Esophagus (tissue), 2 donors: ENCODE data around the gene PTPRS. TPM values are rescaled to one million over a fixed set of nuclear protein-coding genes. Genes with fewer than 3 reads are reported as not detected.
"Not testable (repeated sequence)": the region's sequence is repeated elsewhere in the genome, so short reads cannot be mapped to it uniquely, and the experiment has no call there.

Experiments
- H3K27ac ChIP-seq, 2 donors: one replicate each; pipeline ENCODE4 v1.5.1; 2013; ENCODE audit warnings: low read depth in 2 of 2, mild to moderate bottlenecking in 2 of 2, inconsistent platforms in 1 of 2, low read length in 1 of 2, moderate library complexity in 1 of 2
- H3K27me3 ChIP-seq, 2 donors: one replicate each; pipeline ENCODE4 v1.6.1; 2013; ENCODE audit warnings: low read length in 2 of 2, control low read depth in 1 of 2, mild to moderate bottlenecking in 1 of 2; ENCODE audit not compliant: insufficient read depth in 2 of 2, control insufficient read depth in 1 of 2
- H3K36me3 ChIP-seq, 2 donors: one replicate each; pipeline ENCODE4 v1.6.1; 2013; ENCODE audit warnings: low read length in 1 of 2; ENCODE audit not compliant: control insufficient read depth in 2 of 2, insufficient read depth in 2 of 2
- H3K4me1 ChIP-seq, 2 donors: one replicate each; pipeline ENCODE4 v1.6.1; 2013; ENCODE audit warnings: low read length in 1 of 2; ENCODE audit not compliant: control insufficient read depth in 2 of 2, insufficient read depth in 2 of 2
- H3K4me3 ChIP-seq, 2 donors: one replicate each; pipeline ENCODE4 v1.5.1; 2013; ENCODE audit warnings: low read length in 2 of 2, mild to moderate bottlenecking in 2 of 2, low read depth in 1 of 2, moderate library complexity in 1 of 2
- H3K9me3 ChIP-seq, 2 donors: one replicate each; pipeline ENCODE4 v1.6.1; 2013; ENCODE audit warnings: mild to moderate bottlenecking in 2 of 2, low read depth in 1 of 2, low read length in 1 of 2, moderate library complexity in 1 of 2; ENCODE audit not compliant: control insufficient read depth in 2 of 2, insufficient read depth in 1 of 2
- WGBS, 2 donors: extraction: QIAGEN DNeasy Blood & Tissue Kit; methylation state at CpG; one replicate each; pipeline ENCODE4 v1.1.7; 2013; 5-methylcytosine and 5-hydroxymethylcytosine counted together
- polyA plus RNA-seq, 2 donors: library from polyadenylated mRNA; stranded (reverse); fragments of 200-250 nt; gene quantifications; one replicate each; pipeline ENCODE4 v1.2.3, GENCODE V29; 2013
- donor health status: healthy with polysubstance abuse.
- donor health status: Bipolar disorder and iron deficiency.

Gene PTPRS
- polyA plus RNA-seq, 2 donors = 11.3 to 18.3 TPM

DNA sequence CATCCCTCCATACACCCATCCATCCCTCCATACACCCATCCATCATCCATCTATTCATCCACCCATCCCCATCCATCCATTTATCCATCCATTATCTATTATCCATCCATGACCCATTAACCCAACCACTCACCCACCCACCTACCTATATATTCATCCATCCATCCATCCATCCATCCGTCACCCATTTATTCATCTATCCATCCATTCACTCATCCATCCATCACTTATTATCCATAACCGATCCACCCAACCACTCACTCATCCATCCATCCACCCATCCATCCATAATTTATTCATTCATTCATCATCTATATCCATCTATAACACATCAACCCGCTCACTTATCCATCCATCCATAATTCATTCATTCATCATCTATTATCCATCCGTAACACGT lies 28.7 kb upstream of the PTPRS start:
- H3K27ac ChIP-seq = no peak overlapping the region
- peaks cover 0 to 3% of the 10 kb centered on the region in 2 donors for H3K9me3 ChIP-seq
- H3K4me1 ChIP-seq = no peaks in the 10 kb centered on the region
- H3K36me3 ChIP-seq = no peaks in the 10 kb centered on the region
- no peak overlapping the region for H3K4me3 ChIP-seq
- H3K27me3 ChIP-seq = peaks cover 0 to 3% of the 10 kb centered on the region in 2 donors
- 92 to 94% methylated on average over 5 of the region's 5 CpGs for WGBS, 2 donors

DNA sequence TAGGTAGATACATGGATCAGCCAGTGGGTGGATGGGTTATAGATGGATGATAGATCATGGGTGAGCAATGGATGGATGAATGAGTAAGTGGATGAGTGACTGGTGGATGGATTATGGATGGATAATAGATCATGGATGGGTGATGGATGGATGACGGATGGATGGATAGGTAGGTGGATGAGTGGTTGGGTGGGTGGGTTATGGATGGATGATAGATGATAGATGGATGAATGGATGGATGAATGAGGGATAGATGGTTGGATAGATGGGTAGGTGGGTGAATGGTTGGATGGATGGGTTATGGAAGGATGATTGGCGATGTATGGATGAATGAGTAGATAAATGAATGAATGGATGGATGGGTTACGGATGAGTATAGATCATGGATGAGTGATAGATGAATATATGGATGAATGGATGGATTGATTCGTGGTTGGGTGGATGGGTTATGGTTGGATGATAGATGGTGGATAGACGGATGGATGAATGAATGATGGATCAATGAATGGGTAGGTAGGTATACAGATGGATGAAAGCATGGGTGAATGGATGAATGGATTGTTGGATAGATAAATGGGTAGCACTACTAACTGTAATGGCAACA lies 27.0 kb upstream of the PTPRS start:
- Histone ChIP-seq H3K4me3 (no peak overlapping the region), H3K9me3 (peaks cover 0 to 2% of the 10 kb centered on the region in 2 donors), H3K4me1 (no peaks in the 10 kb centered on the region), H3K27me3 (peaks cover 0 to 3% of the 10 kb centered on the region in 2 donors), H3K36me3 (no peaks in the 10 kb centered on the region), H3K27ac (no peak overlapping the region)
- 76 to 82% methylated on average over 5 of the region's 5 CpGs for WGBS, 2 donors

DNA sequence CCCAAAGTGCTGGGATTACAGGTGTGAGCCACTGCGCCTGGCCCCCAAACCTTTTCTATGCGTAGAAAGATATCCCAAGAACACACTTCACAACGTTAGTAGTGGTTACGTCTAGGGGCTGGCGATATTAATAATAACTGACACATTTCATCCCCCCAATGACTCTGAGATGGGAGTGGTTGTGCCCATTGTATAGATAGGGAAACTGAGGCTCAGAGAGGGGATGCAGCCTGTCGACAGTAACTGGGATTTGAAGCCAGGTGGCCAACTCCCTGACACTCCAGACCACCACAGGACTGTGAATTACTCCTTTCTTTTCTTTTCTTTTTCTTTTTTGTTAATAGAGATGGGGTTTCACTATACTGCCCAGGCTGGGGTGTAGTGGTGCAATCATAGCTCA lies 25.3 kb upstream of the PTPRS start:
- no peaks in the 10 kb centered on the region for H3K4me1 ChIP-seq
- H3K36me3 ChIP-seq = no peaks in the 10 kb centered on the region
- no peak overlapping the region for H3K4me3 ChIP-seq
- H3K27ac ChIP-seq = no peak overlapping the region
- H3K9me3 ChIP-seq = no peaks in the 10 kb centered on the region
- H3K27me3 ChIP-seq = peaks cover 0 to 3% of the 10 kb centered on the region in 2 donors
- 77 to 86% methylated on average over 6 of the region's 6 CpGs for WGBS, 2 donors

DNA sequence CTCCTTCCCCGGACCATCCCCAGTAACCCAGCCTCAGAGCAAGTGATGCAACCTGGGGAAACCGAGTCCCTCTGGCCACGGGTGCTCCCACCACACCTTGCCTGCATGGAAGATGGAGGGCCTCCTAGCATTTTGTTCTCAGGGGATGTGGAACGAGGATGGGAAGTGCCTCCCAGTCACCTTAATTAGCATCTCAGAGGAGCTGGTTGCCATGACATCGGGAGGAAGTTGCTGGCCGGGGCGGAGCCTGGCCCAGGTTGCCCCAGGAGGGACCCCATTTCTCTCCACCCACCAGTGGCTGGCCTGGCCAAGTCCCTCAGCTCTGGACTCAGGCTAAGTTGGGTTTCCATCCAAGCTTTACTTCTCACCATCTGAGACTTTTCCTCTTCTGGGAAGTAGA lies 24.1 kb upstream of the PTPRS start:
- Histone ChIP-seq H3K9me3 (no peaks in the 10 kb centered on the region), H3K36me3 (no peaks in the 10 kb centered on the region), H3K27me3 (peaks cover 0 to 3% of the 10 kb centered on the region in 2 donors), H3K4me1 (no peaks in the 10 kb centered on the region), H3K27ac (no peak overlapping the region), H3K4me3 (no peak overlapping the region)
- 31 to 37% methylated on average over 7 of the region's 7 CpGs for WGBS, 2 donors

DNA sequence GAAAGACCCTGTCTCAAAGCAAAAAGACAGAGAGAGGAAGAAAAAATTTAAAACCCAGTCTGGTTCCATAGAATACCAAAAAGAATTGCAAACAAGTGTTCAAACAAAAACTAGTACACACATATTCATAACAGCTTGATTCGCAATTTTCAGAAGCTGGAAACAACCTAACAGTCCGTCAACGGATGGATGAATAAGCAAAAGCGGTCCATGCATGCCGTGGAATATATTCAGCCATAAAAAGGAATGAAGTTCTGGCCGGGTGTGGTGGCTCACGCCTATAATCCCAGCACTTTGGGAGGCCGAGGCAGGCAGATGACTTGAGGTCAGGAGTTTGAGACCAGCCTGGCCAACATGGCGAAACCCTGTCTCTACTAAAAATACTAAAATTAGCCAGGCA lies 21.2 kb upstream of the PTPRS start:
- not testable (repeated sequence) for H3K4me1 ChIP-seq, H3K4me3 ChIP-seq, H3K9me3 ChIP-seq, H3K27ac ChIP-seq, H3K36me3 ChIP-seq, H3K27me3 ChIP-seq
- 74 to 83% methylated on average over 9 of the region's 9 CpGs for WGBS, 2 donors

DNA sequence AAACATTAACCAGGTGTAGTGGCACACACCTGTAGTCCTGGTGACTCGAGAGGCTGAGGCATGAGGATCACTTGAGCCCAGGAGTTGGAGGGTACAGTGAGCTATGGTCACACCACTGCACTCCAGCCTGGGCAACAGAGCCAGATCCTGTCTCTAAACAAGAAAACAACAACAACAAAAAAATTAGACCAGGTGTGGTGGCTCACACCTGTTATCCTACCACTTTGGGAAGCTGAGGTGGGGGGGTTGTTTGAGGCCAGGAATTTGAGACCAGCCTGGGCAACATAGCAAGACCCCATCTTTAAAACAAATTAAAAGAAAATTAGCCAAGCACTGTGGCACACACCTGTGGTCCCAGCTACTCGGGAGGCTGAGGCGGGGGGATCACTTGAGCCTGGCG lies 20.8 kb upstream of the PTPRS start:
- H3K27ac ChIP-seq = no peak overlapping the region
- H3K4me3 ChIP-seq = no peak overlapping the region
- H3K27me3 ChIP-seq = peaks cover 0 to under 1% of the 10 kb centered on the region in 2 donors
- H3K4me1 ChIP-seq = no peaks in the 10 kb centered on the region
- H3K9me3 ChIP-seq = no peaks in the 10 kb centered on the region
- no peaks in the 10 kb centered on the region for H3K36me3 ChIP-seq
- 90 to 91% methylated on average over 4 of the region's 4 CpGs for WGBS, 2 donors

DNA sequence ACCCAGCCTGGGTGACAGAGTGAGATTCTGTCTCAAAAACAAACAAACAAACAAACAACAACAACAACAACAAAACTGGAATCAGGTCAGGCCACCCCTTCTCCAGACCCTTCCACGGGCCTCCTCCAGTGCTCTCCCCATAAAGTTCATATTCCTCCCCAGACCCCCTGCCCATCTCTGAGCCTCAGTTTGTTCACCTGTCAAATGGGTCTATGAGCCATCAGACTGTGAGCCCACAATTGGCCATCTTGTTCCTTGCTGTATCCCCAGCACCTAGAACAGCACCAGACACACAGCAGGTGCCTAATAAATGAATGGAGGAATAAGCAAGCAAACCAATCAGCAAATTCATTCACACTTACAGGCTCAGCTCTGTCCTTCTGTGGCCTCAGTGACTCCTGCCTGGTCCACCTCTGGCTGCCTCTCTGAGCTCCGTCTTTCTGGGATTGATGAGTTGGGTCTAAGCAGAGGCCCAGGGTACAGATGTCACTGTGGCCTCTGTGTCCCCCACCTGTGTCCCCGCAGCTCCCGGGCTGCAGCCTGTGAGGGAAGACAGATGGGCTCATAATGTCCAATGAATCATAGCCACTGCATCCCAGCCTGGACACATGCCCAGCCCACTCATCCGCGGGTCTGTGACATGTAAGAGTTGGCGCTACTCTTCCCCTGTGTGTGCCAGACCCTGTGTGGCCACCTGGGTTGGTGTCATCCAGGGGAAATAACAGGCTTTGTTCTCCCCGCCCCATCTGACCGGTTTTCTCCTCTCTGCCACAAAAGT lies 19.6 kb upstream of the PTPRS start:
- no peaks in the 10 kb centered on the region for H3K27me3 ChIP-seq
- no peaks in the 10 kb centered on the region for H3K4me1 ChIP-seq
- H3K36me3 ChIP-seq = no peaks in the 10 kb centered on the region
- no peak overlapping the region for H3K27ac ChIP-seq
- WGBS, 2 donors = 45% methylated on average over 9 of the region's 9 CpGs
- no peaks in the 10 kb centered on the region for H3K9me3 ChIP-seq
- H3K4me3 ChIP-seq = no peak overlapping the region

DNA sequence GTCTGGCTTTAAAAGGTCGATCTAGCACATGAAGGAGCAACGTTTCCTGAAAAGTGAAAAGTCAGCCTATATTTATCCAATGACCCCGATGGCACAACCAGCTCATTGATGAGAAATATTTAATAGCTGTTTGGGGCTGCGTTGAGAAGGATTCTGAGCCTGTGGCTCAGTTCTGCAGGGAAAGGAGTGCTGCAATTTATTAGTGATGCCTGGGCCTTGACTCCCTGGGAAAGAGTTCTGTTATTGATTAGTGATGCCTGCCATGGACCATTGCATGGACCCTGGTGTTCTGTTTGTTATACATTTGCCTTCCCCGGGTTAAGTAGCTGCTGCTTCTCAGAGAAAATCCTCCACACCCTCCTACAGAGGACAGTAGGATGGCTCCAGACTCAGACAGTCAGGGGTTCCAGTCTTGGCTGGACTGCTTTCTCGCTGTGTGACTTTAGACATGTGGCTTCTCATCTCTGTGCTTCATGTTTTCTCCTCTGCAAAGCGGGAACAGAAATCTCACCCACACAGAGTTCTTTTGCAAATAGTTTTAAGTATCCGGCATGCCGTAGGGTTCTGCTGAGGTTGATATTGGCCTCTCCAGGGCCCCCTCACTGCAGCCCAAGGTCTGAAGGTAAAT lies 17.7 kb upstream of the PTPRS start:
- no peaks in the 10 kb centered on the region for H3K27me3 ChIP-seq
- H3K4me3 ChIP-seq = no peak overlapping the region
- no peak overlapping the region for H3K27ac ChIP-seq
- no peaks in the 10 kb centered on the region for H3K9me3 ChIP-seq
- no peaks in the 10 kb centered on the region for H3K4me1 ChIP-seq
- WGBS, 2 donors = 56 to 57% methylated on average over 9 of the region's 9 CpGs
- no peaks in the 10 kb centered on the region for H3K36me3 ChIP-seq

DNA sequence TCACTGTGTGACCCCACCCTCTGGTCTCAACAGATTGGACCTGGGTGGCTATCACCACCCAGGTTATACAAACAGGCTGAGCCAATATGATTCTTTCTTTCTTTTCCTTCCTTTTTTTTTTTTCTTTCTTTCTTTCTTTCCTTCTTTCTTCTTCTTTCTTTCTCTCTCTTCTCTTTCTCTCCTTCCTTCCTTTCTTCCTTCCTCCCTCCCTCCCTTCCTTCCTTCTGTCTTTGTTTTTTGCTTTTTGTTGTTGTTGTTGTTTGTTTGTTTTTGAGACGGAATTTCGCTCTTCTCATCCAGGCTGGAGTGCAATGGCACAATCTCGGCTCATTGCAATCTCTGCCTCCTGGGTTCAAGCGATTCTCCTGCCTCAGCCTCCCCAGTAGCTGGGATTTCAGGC lies 17.0 kb upstream of the PTPRS start:
- no peaks in the 10 kb centered on the region for H3K27me3 ChIP-seq

More for the DNA sequence above, 17.0 kb upstream of the PTPRS start:
- H3K36me3 ChIP-seq = no peaks in the 10 kb centered on the region
- no peak overlapping the region for H3K27ac ChIP-seq
- H3K4me3 ChIP-seq = no peak overlapping the region
- H3K9me3 ChIP-seq = no peaks in the 10 kb centered on the region
- H3K4me1 ChIP-seq = no peaks in the 10 kb centered on the region
- 61 to 66% methylated on average over 4 of the region's 4 CpGs for WGBS, 2 donors
